ENCODE results near the gene SOX18.

DNA sequence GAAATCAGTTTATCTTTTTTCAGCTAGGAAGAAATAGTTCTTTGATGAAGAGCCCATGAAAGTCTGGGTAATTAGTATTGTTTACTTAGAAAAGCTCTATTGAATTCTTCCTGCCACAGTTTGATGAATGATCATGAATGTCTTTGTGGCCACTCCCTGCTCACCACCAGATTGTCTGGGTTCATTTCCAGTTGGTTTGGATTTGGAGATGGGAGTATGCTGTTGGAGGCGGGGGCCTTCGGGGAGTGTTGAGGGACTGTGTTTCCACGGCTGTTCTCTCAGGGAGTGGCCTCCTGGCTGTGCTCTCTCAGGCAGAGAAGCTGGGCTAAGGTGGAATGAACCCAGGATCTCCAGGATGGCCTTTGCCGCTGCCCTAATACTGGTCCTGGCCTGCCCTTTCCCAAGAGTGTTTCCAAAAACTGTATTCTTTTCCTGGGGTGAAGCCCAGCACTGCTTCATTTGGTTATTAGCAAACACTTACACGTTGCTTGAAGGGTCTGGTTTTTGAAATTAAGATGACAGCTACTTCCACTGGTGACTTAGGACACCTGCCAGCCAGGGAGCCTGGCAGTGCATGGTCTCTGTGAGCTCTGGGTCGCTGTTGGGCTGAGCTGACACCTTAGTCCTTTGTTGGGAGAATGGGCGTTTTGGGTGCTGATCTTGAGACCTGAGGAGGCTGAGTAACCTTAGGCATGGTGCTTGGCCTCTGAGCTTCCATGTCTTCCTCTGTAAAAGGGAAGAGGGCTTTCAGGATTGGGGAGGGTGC lies 45.3 kb downstream of the SOX18 start:
- TF ChIP-seq RAD21 (IDR thresholded peaks at IDR 0.05; ENCODE audit: low read depth) (no peak), TAF1 (IDR thresholded peaks at IDR 0.05; ENCODE audit: low read depth) (no peak), ZBTB7A (IDR thresholded peaks at IDR 0.05; ENCODE audit: low read depth) (no peak), CEBPB (IDR thresholded peaks at IDR 0.05) (no peak), EGR1 (IDR thresholded peaks at IDR 0.05) (no peak), NFIC (IDR thresholded peaks at IDR 0.05) (no peak), TEAD4 (IDR thresholded peaks at IDR 0.05) (no peak), YY1 (IDR thresholded peaks at IDR 0.05; ENCODE audit: low read depth) (no peak)
- TF ChIP-seq, protein P1, sequence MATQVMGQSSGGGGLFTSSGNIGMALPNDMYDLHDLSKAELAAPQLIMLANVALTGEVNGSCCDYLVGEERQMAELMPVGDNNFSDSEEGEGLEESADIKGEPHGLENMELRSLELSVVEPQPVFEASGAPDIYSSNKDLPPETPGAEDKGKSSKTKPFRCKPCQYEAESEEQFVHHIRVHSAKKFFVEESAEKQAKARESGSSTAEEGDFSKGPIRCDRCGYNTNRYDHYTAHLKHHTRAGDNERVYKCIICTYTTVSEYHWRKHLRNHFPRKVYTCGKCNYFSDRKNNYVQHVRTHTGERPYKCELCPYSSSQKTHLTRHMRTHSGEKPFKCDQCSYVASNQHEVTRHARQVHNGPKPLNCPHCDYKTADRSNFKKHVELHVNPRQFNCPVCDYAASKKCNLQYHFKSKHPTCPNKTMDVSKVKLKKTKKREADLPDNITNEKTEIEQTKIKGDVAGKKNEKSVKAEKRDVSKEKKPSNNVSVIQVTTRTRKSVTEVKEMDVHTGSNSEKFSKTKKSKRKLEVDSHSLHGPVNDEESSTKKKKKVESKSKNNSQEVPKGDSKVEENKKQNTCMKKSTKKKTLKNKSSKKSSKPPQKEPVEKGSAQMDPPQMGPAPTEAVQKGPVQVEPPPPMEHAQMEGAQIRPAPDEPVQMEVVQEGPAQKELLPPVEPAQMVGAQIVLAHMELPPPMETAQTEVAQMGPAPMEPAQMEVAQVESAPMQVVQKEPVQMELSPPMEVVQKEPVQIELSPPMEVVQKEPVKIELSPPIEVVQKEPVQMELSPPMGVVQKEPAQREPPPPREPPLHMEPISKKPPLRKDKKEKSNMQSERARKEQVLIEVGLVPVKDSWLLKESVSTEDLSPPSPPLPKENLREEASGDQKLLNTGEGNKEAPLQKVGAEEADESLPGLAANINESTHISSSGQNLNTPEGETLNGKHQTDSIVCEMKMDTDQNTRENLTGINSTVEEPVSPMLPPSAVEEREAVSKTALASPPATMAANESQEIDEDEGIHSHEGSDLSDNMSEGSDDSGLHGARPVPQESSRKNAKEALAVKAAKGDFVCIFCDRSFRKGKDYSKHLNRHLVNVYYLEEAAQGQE (IDR thresholded peaks at IDR 0.05; ENCODE audit: low read depth), result no peak
- TF ChIP-seq, protein P2, sequence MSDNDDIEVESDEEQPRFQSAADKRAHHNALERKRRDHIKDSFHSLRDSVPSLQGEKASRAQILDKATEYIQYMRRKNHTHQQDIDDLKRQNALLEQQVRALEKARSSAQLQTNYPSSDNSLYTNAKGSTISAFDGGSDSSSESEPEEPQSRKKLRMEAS (IDR thresholded peaks at IDR 0.05), result no peak

All from Ishikawa (cell line).